Daoy (cell line): ENCODE measurements around the gene PRAMEF20. TPM values are rescaled to one million over a fixed set of nuclear protein-coding genes. Genes with fewer than 3 reads are reported as not detected.
"Not testable (repeated sequence)": the region's sequence is repeated elsewhere in the genome, so short reads cannot be mapped to it uniquely, and the experiment has no call there.

Experiments used
- DNase-seq: peaks from one replicate; pipeline ENCODE4 v3.0.0-alpha.2; 2015; ENCODE audit warnings: low read depth
- total RNA-seq: library from RNA; depleted of rRNA; stranded (reverse); fragments of >200 nt; shearing (Covaris generic); gene quantifications from 2 replicates; pipeline ENCODE4 v1.2.3, GENCODE V29; 2014; rRNA removed

PRAMEF20 gene
- total RNA-seq = not detected in 2 replicates

GRCh38 chr1:13410150-13410549 is at the start of gene PRAMEF20:
Gene PRAMEF20, plus strand, starts transcription at chr1:13410450. Its CDS starts 5,905 bp downstream, at chr1:13416355.
- not testable (repeated sequence) for DNase-seq

- not testable (repeated sequence) for DNase-seq
Measured at GRCh38 chr1:13362364-13362763, 47.9 kb upstream of the PRAMEF20 start.

- DNase-seq = not testable (repeated sequence)
Measured at GRCh38 chr1:13364928-13365327, 45.3 kb upstream of the PRAMEF20 start.

GRCh38 chr1:13366536-13366935 is 43.7 kb upstream of the PRAMEF20 start:
- DNase-seq = not testable (repeated sequence)

- not testable (repeated sequence) for DNase-seq
Measured at GRCh38 chr1:13368544-13368943, 41.7 kb upstream of the PRAMEF20 start.

GRCh38 chr1:13378983-13379382 is 31.3 kb upstream of the PRAMEF20 start:
- not testable (repeated sequence) for DNase-seq

- DNase-seq = not testable (repeated sequence)
Measured at GRCh38 chr1:13380380-13380779, 29.9 kb upstream of the PRAMEF20 start.

- DNase-seq = not testable (repeated sequence)
Measured at GRCh38 chr1:13389332-13389731, 20.9 kb upstream of the PRAMEF20 start, which contains the start of gene PRAMEF17. Gene PRAMEF17, plus strand, starts transcription at chr1:13389632. Its CDS starts 26 bp downstream, at chr1:13389658.

- DNase-seq = not testable (repeated sequence)
Measured at GRCh38 chr1:13393004-13393403, 17.2 kb upstream of the PRAMEF20 start.

- not testable (repeated sequence) for DNase-seq
Measured at GRCh38 chr1:13394761-13395160, 15.5 kb upstream of the PRAMEF20 start.

GRCh38 chr1:13395311-13395710 is 14.9 kb upstream of the PRAMEF20 start:
- not testable (repeated sequence) for DNase-seq

GRCh38 chr1:13407811-13408210 is 2.4 kb upstream of the PRAMEF20 start:
- DNase-seq = no peak

- DNase-seq = no peak
Measured at GRCh38 chr1:13430495-13430894, 20.2 kb downstream of the PRAMEF20 start.

GRCh38 chr1:13432251-13432650 is 22.0 kb downstream of the PRAMEF20 start:
- DNase-seq = no peak

GRCh38 chr1:13433694-13434358 is 23.6 kb downstream of the PRAMEF20 start:
- DNase-seq = not testable (repeated sequence)

GRCh38 chr1:13435458-13435857 is 25.2 kb downstream of the PRAMEF20 start:
- no peak for DNase-seq

GRCh38 chr1:13439104-13439783 is 29.0 kb downstream of the PRAMEF20 start:
- not testable (repeated sequence) for DNase-seq

- no peak for DNase-seq
Measured at GRCh38 chr1:13443335-13443979, 33.2 kb downstream of the PRAMEF20 start.

- no peak for DNase-seq
Measured at GRCh38 chr1:13450204-13450603, 40.0 kb downstream of the PRAMEF20 start.

- peak; percentile 13 for DNase-seq
Measured at GRCh38 chr1:13451399-13451965, 41.2 kb downstream of the PRAMEF20 start.

- DNase-seq = no peak
Measured at GRCh38 chr1:13456904-13457532, 46.8 kb downstream of the PRAMEF20 start.

- DNase-seq = no peak
Measured at GRCh38 chr1:13461977-13462376, 51.7 kb downstream of the PRAMEF20 start.
